RWPE2 (cell line): Measurements from ENCODE around the gene LMNA.

Experiments used
- ATAC-seq: fragments of 200-7000 bp; cut with Tn5 transposase; 3 replicates; pipeline ENCODE4 v1.9.1; 2021; ENCODE audit warnings: low read depth
- DNase-seq: peaks from one replicate; pipeline ENCODE4 v3.0.0-alpha.2; 2020; ENCODE audit warnings: low spot score
- H3K27ac ChIP-seq: fragments of 450-650 bp; 2 replicates; pipeline ENCODE4 v1.5.1; 2017; ENCODE audit warnings: mild to moderate bottlenecking; ENCODE audit not compliant: poor library complexity, severe bottlenecking
- H3K27me3 ChIP-seq: fragments of 250-450 bp; sonication (Bioruptor Pico); 2 replicates; pipeline ENCODE4 v1.5.1; 2021; ENCODE audit warnings: mild to moderate bottlenecking, moderate library complexity; ENCODE audit not compliant: insufficient read depth, poor library complexity, severe bottlenecking
- H3K36me3 ChIP-seq: fragments of 250-450 bp; sonication (Bioruptor Pico); 2 replicates; pipeline ENCODE4 v1.5.1; 2020; ENCODE audit warnings: low read depth, mild to moderate bottlenecking, moderate library complexity
- H3K4me1 ChIP-seq: fragments of 250-450 bp; sonication (Bioruptor Pico); 2 replicates; pipeline ENCODE4 v1.5.1; 2021; ENCODE audit warnings: mild to moderate bottlenecking, moderate library complexity; ENCODE audit not compliant: insufficient read depth, poor library complexity, severe bottlenecking
- H3K4me3 ChIP-seq: fragments of 250-450 bp; sonication (Bioruptor Pico); 2 replicates; pipeline ENCODE4 v1.5.1; 2021; ENCODE audit warnings: mild to moderate bottlenecking, moderate library complexity; ENCODE audit not compliant: severe bottlenecking
- H3K9me3 ChIP-seq: fragments of 250-450 bp; sonication (Bioruptor Pico); 2 replicates; pipeline ENCODE4 v1.5.1; 2021; ENCODE audit warnings: mild to moderate bottlenecking, moderate library complexity; ENCODE audit not compliant: severe bottlenecking
- TF ChIP-seq, protein P1 (sequence below): fragments of 450-650 bp; IDR thresholded peaks from one replicate; pipeline ENCODE4 v1.5.1; 2017; ENCODE audit warnings: mild to moderate bottlenecking, moderate library complexity; ENCODE audit not compliant: poor library complexity, severe bottlenecking

The LMNA gene

DNA sequence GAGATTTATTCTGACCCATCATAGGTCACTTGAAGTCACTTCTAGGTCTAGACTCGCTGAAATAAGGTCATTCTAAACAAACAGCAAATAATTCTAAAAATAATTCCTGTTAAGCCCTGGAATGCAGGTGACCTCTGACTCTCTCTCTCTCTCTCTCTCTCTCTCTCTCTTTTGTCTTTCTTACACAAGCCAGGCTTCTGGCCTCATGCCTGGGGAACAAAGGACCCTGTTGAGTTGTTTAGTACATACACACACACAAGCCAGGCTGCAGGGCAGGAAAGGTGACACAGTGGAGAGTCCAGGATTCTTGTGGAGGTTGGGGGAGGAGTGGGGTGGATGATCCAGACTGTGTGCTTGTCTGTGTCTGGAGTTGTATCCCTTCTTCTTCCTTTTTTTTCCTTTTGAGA lies 28.3 kb upstream of the LMNA start:
- no peaks in the 10 kb centered on the region for H3K9me3 ChIP-seq
- TF ChIP-seq, protein P1, sequence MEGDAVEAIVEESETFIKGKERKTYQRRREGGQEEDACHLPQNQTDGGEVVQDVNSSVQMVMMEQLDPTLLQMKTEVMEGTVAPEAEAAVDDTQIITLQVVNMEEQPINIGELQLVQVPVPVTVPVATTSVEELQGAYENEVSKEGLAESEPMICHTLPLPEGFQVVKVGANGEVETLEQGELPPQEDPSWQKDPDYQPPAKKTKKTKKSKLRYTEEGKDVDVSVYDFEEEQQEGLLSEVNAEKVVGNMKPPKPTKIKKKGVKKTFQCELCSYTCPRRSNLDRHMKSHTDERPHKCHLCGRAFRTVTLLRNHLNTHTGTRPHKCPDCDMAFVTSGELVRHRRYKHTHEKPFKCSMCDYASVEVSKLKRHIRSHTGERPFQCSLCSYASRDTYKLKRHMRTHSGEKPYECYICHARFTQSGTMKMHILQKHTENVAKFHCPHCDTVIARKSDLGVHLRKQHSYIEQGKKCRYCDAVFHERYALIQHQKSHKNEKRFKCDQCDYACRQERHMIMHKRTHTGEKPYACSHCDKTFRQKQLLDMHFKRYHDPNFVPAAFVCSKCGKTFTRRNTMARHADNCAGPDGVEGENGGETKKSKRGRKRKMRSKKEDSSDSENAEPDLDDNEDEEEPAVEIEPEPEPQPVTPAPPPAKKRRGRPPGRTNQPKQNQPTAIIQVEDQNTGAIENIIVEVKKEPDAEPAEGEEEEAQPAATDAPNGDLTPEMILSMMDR, result no peak
- no peak for ATAC-seq
- peaks cover 3% of the 10 kb centered on the region for H3K4me1 ChIP-seq
- DNase-seq, result no peak
- H3K27ac ChIP-seq, result no peak overlapping the region
- no peak overlapping the region for H3K4me3 ChIP-seq
- no peaks in the 10 kb centered on the region for H3K36me3 ChIP-seq
- no peaks in the 10 kb centered on the region for H3K27me3 ChIP-seq

DNA sequence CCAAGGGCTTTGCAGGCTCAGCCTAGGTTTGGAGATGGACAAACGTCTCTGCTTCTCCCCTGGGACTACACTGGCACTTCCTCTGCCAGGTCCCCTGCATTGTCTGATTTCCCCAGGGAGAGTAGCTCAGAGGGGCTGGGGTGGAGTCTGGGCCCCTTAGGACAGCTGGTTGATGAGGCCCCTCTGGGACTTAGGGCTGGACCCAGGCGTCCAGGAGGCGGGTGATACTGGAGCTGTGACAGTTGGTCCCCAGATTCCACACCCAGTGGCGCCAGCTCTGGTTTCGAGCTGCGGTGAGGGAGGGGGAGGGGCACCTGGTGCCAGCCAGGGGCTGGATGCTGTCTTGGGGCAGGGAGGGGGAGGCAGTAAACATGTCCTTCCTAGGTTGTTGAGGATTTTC lies 24.8 kb upstream of the LMNA start:
- DNase-seq (no peak), ATAC-seq (no peak)
- H3K4me1 ChIP-seq, result peaks cover 3% of the 10 kb centered on the region
- TF ChIP-seq, protein P1, result no peak
- H3K27me3 ChIP-seq, result no peaks in the 10 kb centered on the region
- H3K36me3 ChIP-seq, result no peaks in the 10 kb centered on the region
- H3K9me3 ChIP-seq, result no peaks in the 10 kb centered on the region
- H3K27ac ChIP-seq, result no peak overlapping the region
- H3K4me3 ChIP-seq, result no peak overlapping the region

DNA sequence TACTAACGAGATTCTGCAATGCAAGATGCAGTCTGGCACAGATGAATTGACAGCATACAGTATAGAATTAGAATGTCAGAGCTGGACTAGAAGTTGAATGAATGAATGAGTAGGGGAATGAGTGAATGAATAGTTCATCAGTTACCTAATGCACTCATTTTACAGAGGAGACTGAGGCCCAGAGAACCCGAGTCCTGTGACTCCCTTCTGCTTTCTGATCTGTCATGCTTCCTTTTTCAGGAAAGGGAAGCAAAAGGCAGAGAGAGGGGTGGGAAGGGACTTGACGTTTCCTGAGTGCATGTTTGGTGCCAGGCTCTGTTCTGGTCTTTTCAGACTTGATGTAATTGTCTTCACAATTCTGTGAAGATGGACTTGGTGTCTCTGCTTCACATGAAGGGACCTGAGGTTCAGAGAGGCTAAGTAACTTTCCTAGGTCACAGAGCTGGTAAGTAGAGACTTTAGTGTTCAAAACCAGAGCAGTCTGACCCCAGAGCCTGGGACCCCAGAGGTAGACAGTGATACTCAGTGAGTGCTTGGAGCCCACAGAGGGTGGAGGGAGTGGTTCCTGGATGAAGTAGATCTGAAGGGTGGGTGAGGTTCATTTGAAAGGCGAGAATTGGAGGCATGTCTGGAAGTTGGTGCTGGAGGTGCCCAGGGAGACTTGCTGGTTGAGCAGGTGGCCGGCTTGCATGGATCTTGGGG lies 24.2 kb upstream of the LMNA start:
- DNase-seq (no peak), ATAC-seq (0 out of 3 replicates have a peak, but pooled peaks have one; percentile 6)
- Histone ChIP-seq H3K4me3 (no peak overlapping the region), H3K36me3 (no peaks in the 10 kb centered on the region), H3K9me3 (no peaks in the 10 kb centered on the region), H3K4me1 (peaks cover 3% of the 10 kb centered on the region), H3K27me3 (no peaks in the 10 kb centered on the region), H3K27ac (no peak overlapping the region)
- TF ChIP-seq, protein P1, result no peak

DNA sequence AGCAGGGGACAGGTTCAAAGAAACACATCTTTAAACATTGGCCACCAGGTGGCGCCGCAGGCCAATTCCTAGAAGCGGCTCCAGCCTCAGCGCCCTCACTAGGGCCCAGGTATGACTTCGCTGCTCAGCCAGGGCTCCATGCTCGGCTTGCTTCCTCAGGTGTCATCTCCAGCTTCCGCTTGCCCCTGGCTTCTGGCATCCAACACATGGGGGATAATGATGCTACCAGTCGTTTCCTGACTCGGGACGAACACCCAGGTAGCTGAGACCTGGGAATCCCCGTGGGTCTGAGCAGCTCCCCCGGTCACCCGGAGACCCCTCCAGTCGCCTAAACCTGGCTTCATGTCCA lies 23.7 kb upstream of the LMNA start:
- ATAC-seq (peak; percentile 94), DNase-seq (peak; percentile 86)
- Histone ChIP-seq H3K9me3 (no peaks in the 10 kb centered on the region), H3K4me1 (peaks cover 4% of the 10 kb centered on the region), H3K27me3 (no peaks in the 10 kb centered on the region), H3K4me3 (no peak overlapping the region), H3K27ac (peak overlapping the region; percentile 15), H3K36me3 (no peaks in the 10 kb centered on the region)
- TF ChIP-seq, protein P1, result peak; percentile 90

DNA sequence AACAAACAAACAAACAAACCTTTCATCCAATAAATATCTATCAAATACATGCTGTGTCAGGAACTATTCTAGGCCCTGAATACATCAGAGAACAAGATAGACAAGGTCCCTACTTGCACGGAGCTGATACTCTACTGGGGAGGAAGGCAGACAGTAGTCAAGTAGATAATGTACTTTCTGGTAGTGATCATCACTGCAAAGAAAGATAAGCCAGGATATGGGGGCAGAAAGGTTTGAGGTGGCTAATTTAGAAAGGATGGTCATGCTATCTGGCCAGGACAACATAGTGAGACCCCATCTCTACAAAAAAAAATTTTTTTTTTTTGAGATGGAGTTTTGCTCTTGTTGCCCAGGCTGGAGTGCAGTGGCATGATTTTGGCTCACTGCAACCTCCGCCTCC lies 22.9 kb upstream of the LMNA start:
- TF ChIP-seq, protein P1, result no peak
- no peaks in the 10 kb centered on the region for H3K27me3 ChIP-seq
- no peaks in the 10 kb centered on the region for H3K36me3 ChIP-seq
- no peak overlapping the region for H3K4me3 ChIP-seq
- DNase-seq, result no peak
- no peak overlapping the region for H3K27ac ChIP-seq
- no peaks in the 10 kb centered on the region for H3K9me3 ChIP-seq
- ATAC-seq, result no peak
- H3K4me1 ChIP-seq, result peaks cover 12% of the 10 kb centered on the region
